WERI-Rb-1 (cell line): ENCODE results near the gene HEPACAM2.

ENCODE experiments used
- DNase-seq: peaks from one replicate; pipeline ENCODE4 v3.0.0-alpha.2; 2020
- H3K27ac ChIP-seq: fragments of 250-450 bp; sonication (Bioruptor Pico); 2 replicates; pipeline ENCODE4 v1.5.1; 2020; ENCODE audit warnings: mild to moderate bottlenecking, moderate library complexity
- H3K27me3 ChIP-seq: fragments of 250-450 bp; sonication (Bioruptor Pico); 2 replicates; pipeline ENCODE4 v1.5.1; 2021; ENCODE audit warnings: mild to moderate bottlenecking, low read depth, moderate library complexity; ENCODE audit not compliant: insufficient read depth, severe bottlenecking
- H3K36me3 ChIP-seq: fragments of 250-450 bp; sonication (Bioruptor Pico); 2 replicates; pipeline ENCODE4 v1.5.1; 2020; ENCODE audit warnings: mild to moderate bottlenecking, moderate library complexity
- H3K4me3 ChIP-seq: 2 replicates; pipeline ENCODE4 v1.5.1; 2011; ENCODE audit warnings: low read depth, mild to moderate bottlenecking, control low read depth, low read length
- H3K9me3 ChIP-seq: fragments of 250-450 bp; sonication (Bioruptor Pico); 2 replicates; pipeline ENCODE4 v1.5.1; 2021; ENCODE audit warnings: mild to moderate bottlenecking, moderate library complexity; ENCODE audit not compliant: severe bottlenecking
- TF ChIP-seq, protein P1 (sequence below): IDR thresholded peaks from 2 replicates; pipeline ENCODE4 v1.5.1; 2011; ENCODE audit warnings: low read depth, mild to moderate bottlenecking, control low read depth, inconsistent platforms, low read length

Gene HEPACAM2

DNA sequence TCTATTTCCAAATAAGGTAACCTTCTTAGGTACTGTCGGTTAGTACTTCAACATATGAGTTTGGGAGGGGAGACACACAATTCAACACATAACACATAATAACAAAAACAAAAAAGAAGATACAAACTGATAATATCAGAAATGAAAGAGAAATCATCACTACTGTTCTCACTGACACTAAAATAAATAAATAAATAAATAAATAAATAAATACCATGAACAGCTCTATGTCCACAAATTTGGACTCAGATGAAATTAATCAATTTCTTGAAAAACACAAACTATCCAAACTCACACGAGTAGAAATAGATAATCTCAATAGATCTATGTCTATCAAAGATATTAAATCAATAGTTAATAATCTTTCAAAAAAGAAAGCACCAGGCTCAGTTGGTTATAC, 53.6 kb downstream of the HEPACAM2 start:
- H3K27me3 ChIP-seq = no peaks in the 10 kb centered on the region
- TF ChIP-seq, protein P1, sequence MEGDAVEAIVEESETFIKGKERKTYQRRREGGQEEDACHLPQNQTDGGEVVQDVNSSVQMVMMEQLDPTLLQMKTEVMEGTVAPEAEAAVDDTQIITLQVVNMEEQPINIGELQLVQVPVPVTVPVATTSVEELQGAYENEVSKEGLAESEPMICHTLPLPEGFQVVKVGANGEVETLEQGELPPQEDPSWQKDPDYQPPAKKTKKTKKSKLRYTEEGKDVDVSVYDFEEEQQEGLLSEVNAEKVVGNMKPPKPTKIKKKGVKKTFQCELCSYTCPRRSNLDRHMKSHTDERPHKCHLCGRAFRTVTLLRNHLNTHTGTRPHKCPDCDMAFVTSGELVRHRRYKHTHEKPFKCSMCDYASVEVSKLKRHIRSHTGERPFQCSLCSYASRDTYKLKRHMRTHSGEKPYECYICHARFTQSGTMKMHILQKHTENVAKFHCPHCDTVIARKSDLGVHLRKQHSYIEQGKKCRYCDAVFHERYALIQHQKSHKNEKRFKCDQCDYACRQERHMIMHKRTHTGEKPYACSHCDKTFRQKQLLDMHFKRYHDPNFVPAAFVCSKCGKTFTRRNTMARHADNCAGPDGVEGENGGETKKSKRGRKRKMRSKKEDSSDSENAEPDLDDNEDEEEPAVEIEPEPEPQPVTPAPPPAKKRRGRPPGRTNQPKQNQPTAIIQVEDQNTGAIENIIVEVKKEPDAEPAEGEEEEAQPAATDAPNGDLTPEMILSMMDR = no peak
- no peak for DNase-seq

DNA sequence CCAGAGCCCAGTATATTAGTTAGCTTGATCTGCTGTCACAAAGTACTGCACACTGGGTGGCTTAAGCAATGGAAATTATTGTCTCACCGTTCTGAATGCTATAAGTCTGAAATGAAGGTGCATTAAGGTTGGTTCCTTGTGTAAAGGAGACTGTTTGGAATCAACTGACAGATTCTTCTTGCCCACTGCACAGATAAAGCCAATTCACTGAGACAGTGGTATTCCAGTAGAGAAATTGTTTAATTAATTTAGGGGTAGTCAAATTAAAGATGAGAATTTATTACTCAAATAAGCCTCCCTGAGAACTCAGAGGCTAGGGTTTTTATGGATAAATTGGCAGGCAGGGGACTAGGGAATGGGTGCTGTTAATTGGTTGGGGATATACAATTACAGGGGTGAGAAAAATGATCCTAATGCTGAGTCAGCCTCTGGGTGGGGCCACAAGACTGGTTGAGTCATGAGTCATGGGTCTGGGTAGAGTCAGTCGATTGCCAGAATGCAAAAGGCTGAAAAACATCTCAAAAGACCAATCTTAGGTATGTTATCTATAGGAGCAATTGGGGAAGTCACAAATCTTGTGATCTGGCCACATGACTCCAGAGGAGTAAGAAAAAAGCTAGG, 54.6 kb downstream of the HEPACAM2 start:
- no peaks in the 10 kb centered on the region for H3K27me3 ChIP-seq
- TF ChIP-seq, protein P1 = no peak
- H3K36me3 ChIP-seq = no peaks in the 10 kb centered on the region
- DNase-seq = no peak
- H3K9me3 ChIP-seq = peaks cover 11% of the 10 kb centered on the region
- H3K4me3 ChIP-seq = no peak overlapping the region
- no peak overlapping the region for H3K27ac ChIP-seq

More for the DNA sequence above, 53.6 kb downstream of the HEPACAM2 start:
- Histone ChIP-seq H3K4me3 (no peak overlapping the region), H3K36me3 (no peaks in the 10 kb centered on the region), H3K9me3 (peaks cover 11% of the 10 kb centered on the region), H3K27ac (no peak overlapping the region)

DNA sequence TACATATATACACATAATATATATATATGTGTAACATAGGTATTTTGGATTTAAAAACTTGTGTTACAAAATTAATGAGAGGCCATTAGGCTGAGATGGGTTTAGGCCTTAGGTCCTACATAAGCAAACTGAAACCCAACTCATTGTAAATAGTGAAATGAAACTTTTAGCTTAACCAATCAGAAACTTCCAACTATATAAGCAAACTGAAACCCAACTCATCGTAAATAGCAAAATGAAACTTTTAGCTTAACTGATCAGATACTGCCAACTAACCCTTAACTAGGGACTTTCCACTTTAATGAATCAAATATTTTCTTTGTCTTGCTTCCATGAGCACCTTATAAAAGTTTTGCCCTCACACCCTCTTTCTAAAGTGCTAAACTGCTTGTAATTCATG, 60.8 kb downstream of the HEPACAM2 start:
- DNase-seq = no peak
- TF ChIP-seq, protein P1 = no peak
- H3K27ac ChIP-seq = no peak overlapping the region
- H3K36me3 ChIP-seq = no peaks in the 10 kb centered on the region
- H3K9me3 ChIP-seq = no peaks in the 10 kb centered on the region
- H3K27me3 ChIP-seq = no peaks in the 10 kb centered on the region
- H3K4me3 ChIP-seq = no peak overlapping the region

DNA sequence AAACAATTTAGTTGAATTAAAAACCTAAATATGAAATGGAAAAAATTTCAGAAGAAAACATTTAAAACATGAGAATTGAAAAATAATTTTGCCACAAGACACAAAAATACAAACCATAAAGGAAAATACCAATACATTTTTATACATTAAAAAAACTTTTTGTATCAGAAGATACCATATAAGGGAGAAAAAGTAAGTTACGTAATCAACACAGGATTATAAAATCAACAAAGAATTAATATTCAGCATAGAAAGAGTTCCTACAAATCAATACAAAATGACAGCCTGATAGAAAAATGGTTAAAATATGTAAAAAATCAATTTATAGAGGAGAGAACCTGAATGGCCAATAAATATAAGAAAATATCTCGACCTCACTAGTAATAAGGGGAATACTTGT, 61.5 kb downstream of the HEPACAM2 start:
- no peaks in the 10 kb centered on the region for H3K9me3 ChIP-seq
- DNase-seq = no peak
- no peaks in the 10 kb centered on the region for H3K36me3 ChIP-seq
- no peak overlapping the region for H3K4me3 ChIP-seq
- no peaks in the 10 kb centered on the region for H3K27me3 ChIP-seq
- TF ChIP-seq, protein P1 = no peak
- no peak overlapping the region for H3K27ac ChIP-seq

DNA sequence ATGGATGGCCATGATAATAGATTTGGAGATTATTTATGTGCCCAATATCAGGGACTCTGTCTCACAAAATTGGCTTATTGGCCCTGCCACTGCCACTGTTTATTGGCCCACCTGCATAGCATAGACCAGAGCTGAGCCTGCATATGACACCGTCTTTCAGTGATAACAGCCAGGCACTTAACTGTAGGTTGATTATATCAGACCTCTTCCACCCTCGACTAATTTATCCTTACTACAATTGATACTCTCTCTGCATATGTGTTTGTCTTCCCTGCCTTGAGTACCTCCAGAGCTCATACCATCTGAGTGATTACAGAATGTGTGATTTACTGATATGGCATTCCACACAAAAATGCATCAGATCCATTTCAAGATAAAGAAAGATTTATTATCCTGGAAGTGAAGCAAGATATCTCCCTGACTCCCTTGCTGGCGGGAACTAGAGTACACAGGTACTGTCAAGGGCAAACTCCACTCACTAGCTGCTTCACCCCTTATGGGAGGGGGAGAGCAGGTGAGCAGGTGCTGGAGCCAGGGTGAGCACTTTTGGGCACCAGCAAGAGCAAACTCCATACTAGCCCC, 65.0 kb downstream of the HEPACAM2 start:
- TF ChIP-seq, protein P1 = no peak
- DNase-seq = no peak
- no peaks in the 10 kb centered on the region for H3K36me3 ChIP-seq
- H3K9me3 ChIP-seq = no peaks in the 10 kb centered on the region
- H3K4me3 ChIP-seq = no peak overlapping the region
- no peaks in the 10 kb centered on the region for H3K27me3 ChIP-seq
- H3K27ac ChIP-seq = no peak overlapping the region

DNA sequence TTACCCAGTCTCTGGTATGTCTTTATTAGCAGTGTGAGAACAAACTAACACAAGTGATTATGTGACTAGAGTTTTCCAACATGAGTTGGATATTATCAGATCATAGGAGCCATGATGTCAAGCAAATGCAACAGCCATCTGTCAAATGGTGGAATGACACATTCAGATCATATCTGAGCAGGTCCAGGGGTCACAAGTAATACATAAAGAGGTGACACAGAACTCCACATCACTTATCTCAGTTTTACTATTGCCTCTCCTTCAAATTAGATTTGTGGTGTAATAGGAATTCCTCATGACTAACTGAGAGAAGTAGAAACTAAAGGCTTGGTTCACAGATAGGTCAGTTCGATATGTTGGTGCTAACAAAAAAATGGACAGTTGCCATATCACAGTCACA, 65.9 kb downstream of the HEPACAM2 start:
- no peaks in the 10 kb centered on the region for H3K27me3 ChIP-seq
- DNase-seq = no peak
- H3K9me3 ChIP-seq = no peaks in the 10 kb centered on the region
- H3K27ac ChIP-seq = no peak overlapping the region
- no peak overlapping the region for H3K4me3 ChIP-seq
- TF ChIP-seq, protein P1 = no peak
- no peaks in the 10 kb centered on the region for H3K36me3 ChIP-seq
